Body of pancreas (tissue), 4 donors: ENCODE measurements around the gene SLC12A3. TPM values are rescaled to one million over a fixed set of nuclear protein-coding genes. Genes with fewer than 3 reads are reported as not detected.

ENCODE experiments used
- ATAC-seq: fragments of 150-250 bp; one replicate; pipeline ENCODE4 v1.9.1; 2016
- DNase-seq, 4 donors: peaks; one replicate each; pipeline ENCODE4 v3.0.0-alpha.2; 2019
- H3K27ac ChIP-seq, 4 donors: fragments of 200-600 bp; sonication (generic); 1 replicate in 3 of 4; 2 replicates in 1 of 4; pipeline versions ENCODE4 v1.5.1 to v1.6.1; 2016 to 2019; ENCODE audit warnings: mild to moderate bottlenecking in 1 of 4, mixed read lengths in 1 of 4, moderate library complexity in 1 of 4
- H3K27me3 ChIP-seq, 2 donors: fragments of 200-600 bp; sonication (generic); one replicate each; pipeline ENCODE4 v1.6.0; 2016; ENCODE audit warnings: mild to moderate bottlenecking in 1 of 2
- H3K36me3 ChIP-seq, 2 donors: fragments of 200-600 bp; sonication (generic); replicated peaks in 1 of 2; 2 replicates each; pipeline ENCODE4 v1.5.1; 2016; ENCODE audit warnings: low read depth in 2 of 2; ENCODE audit not compliant: insufficient read depth in 1 of 2
- H3K4me1 ChIP-seq: fragments of 200-600 bp; sonication (generic); one replicate; pipeline ENCODE4 v1.6.0; 2016
- H3K4me3 ChIP-seq, 2 donors: fragments of 200-600 bp; sonication (generic); 1 replicate in 1 of 2; 2 replicates in 1 of 2; pipeline ENCODE4 v1.5.1; 2016 to 2019
- H3K9me3 ChIP-seq, 3 donors: fragments of 200-600 bp; sonication (generic); 1 replicate in 2 of 3; 2 replicates in 1 of 3; pipeline ENCODE4 v1.5.1; 2016
- CTCF ChIP-seq, 7 experiments: fragments of 450-650 bp in 4 of 7; fragments of 200-600 bp in 3 of 7; sonication (generic) in 3 of 7; IDR thresholded peaks; one replicate each; pipeline ENCODE4 v1.5.1; 2016 to 2019; ENCODE audit warnings: antibody characterized with exemption in 7 of 7
- POLR2A ChIP-seq, 3 donors: fragments of 450-650 bp; IDR thresholded peaks; one replicate each; pipeline ENCODE4 v1.6.1; 2016; ENCODE audit warnings: antibody characterized with exemption in 3 of 3, mild to moderate bottlenecking in 2 of 3
- WGBS, 2 donors: methylation state at CpG; one replicate each; pipeline ENCODE4 v1.1.5; 2017; 5-methylcytosine and 5-hydroxymethylcytosine counted together
- intact Hi-C: fragments of 100-400 bp; cut with DNase I; formaldehyde crosslinking; loops from one replicate; pipeline ENCODE4 v1.15.1; 2023
- total RNA-seq, 2 donors: library from RNA; depleted of rRNA; stranded (reverse); fragments of >200 nt; gene quantifications; one replicate each; pipeline ENCODE4 v1.1.0, GENCODE V29; 2016

Gene SLC12A3
- total RNA-seq, 2 donors from 2014 or later = not detected

GRCh38 chr16:56849690-56850680 lies 15.0 kb upstream of the SLC12A3 start:
- Histone ChIP-seq H3K4me1 (peaks cover 45% of the 10 kb centered on the region), H3K27ac (peak overlapping the region; percentile 48 to 82 (median 73)), H3K4me3 (no peak overlapping the region), H3K36me3 (no peaks in the 10 kb centered on the region), H3K9me3 (no peaks in the 10 kb centered on the region), H3K27me3 (no peaks in the 10 kb centered on the region)
- peak; percentile 70 for ATAC-seq
- TF ChIP-seq CTCF (IDR thresholded peaks at IDR 0.05) (no peak), POLR2A (IDR thresholded peaks at IDR 0.05) (peak in 2 of 3 donors; percentile 46 to 64)
- DNase-seq = no peak
- intact Hi-C loops = no loop called here
- 66 to 74% methylated on average over 10 to 11 of the region's 11 CpGs for WGBS, 2 donors

- DNase-seq (no peak), ATAC-seq (no peak)
- Histone ChIP-seq H3K9me3 (no peaks in the 10 kb centered on the region), H3K4me1 (peaks cover 45% of the 10 kb centered on the region), H3K4me3 (no peak overlapping the region), H3K27me3 (no peaks in the 10 kb centered on the region), H3K27ac (peak overlapping the region in 3 of 4 donors; percentile 12 to 82 (median 78)), H3K36me3 (no peaks in the 10 kb centered on the region)
- intact Hi-C loops = no loop called here
- TF ChIP-seq POLR2A (IDR thresholded peaks at IDR 0.05) (no peak), CTCF (IDR thresholded peaks at IDR 0.05) (peak in 4 of 7 experiments; percentile 17 to 34 (median 26))
- WGBS, 2 donors = 61 to 66% methylated on average over 8 of the region's 8 CpGs
Observed at GRCh38 chr16:56851671-56852400, 13.2 kb upstream of the SLC12A3 start.

- 63 to 71% methylated on average over 3 of the region's 3 CpGs for WGBS, 2 donors
- no peaks in the 10 kb centered on the region for H3K9me3 ChIP-seq
- H3K27ac ChIP-seq = peak overlapping the region in 3 of 4 donors; percentile 12 to 78 (median 28)
- TF ChIP-seq CTCF (IDR thresholded peaks at IDR 0.05) (no peak), POLR2A (IDR thresholded peaks at IDR 0.05) (no peak)
- H3K4me3 ChIP-seq = no peak overlapping the region
- H3K27me3 ChIP-seq = no peaks in the 10 kb centered on the region
- no peaks in the 10 kb centered on the region for H3K36me3 ChIP-seq
- DNase-seq (no peak), ATAC-seq (no peak)
- intact Hi-C loops = no loop called here
- peaks cover 42% of the 10 kb centered on the region for H3K4me1 ChIP-seq
Observed at GRCh38 chr16:56852401-56852730, 12.6 kb upstream of the SLC12A3 start.

GRCh38 chr16:56852968-56853367 lies 12.0 kb upstream of the SLC12A3 start:
- Histone ChIP-seq H3K36me3 (no peaks in the 10 kb centered on the region), H3K9me3 (no peaks in the 10 kb centered on the region), H3K27me3 (no peaks in the 10 kb centered on the region), H3K27ac (no peak overlapping the region), H3K4me3 (no peak overlapping the region), H3K4me1 (peaks cover 36% of the 10 kb centered on the region)
- 93 to 94% methylated on average over 10 to 11 of the region's 11 CpGs for WGBS, 2 donors
- intact Hi-C loops = no loop called here
- no peak for ATAC-seq
- DNase-seq = no peak
- TF ChIP-seq POLR2A (IDR thresholded peaks at IDR 0.05) = no peak
- no peak for TF ChIP-seq CTCF (IDR thresholded peaks at IDR 0.05)
